ENCODE measurements around the gene PURB. TPM values are rescaled to one million over a fixed set of nuclear protein-coding genes. Genes with fewer than 3 reads are reported as not detected.
A peak's percentile ranks its signal among the peaks of the same experiment; 100 is the strongest.

The PURB gene
- total and polyA plus RNA-seq, 9 of the 15 experiments (the other 6 are each of a cell fraction or from before 2014, with no cell fraction given) = 1.6 to 14.1 (median 8.8) TPM

DNA sequence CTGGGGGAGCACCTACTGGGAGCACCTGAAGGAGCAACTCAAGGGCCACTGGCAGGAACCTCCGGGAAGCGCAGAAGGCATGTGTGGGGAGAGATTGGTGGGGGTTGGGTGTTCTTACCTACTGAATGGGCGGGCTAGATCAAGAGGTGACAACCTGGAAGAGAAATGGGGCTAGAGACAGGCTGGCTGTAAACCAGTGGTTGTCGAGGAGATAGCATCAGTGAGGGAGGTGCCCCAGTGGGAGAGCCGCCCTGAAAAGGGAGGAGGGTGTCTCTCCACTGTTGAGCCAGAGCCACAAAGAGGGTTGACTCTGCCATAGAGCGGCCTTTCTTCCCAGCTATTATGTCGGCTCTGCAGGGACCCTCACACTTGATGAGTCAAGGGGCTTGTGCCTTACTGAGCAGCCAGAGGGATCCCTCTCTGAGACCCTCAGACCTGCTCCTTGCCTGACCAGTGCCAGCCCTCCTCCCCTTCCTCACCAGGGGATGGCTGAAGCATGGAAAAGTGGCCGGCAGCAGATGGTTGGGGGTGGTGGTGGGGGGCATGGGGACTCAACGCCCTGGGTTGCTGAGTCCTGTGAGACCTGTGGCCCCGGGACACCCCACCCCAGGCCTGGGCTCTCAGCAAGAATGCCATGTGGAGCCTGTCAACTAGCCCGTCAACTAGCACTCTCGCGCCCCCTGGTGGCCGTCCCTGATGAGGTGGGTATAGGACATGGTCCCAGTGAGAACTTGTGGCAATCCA is 36.4 kb upstream of the PURB start (continued):
- TF ChIP-seq, protein P1, sequence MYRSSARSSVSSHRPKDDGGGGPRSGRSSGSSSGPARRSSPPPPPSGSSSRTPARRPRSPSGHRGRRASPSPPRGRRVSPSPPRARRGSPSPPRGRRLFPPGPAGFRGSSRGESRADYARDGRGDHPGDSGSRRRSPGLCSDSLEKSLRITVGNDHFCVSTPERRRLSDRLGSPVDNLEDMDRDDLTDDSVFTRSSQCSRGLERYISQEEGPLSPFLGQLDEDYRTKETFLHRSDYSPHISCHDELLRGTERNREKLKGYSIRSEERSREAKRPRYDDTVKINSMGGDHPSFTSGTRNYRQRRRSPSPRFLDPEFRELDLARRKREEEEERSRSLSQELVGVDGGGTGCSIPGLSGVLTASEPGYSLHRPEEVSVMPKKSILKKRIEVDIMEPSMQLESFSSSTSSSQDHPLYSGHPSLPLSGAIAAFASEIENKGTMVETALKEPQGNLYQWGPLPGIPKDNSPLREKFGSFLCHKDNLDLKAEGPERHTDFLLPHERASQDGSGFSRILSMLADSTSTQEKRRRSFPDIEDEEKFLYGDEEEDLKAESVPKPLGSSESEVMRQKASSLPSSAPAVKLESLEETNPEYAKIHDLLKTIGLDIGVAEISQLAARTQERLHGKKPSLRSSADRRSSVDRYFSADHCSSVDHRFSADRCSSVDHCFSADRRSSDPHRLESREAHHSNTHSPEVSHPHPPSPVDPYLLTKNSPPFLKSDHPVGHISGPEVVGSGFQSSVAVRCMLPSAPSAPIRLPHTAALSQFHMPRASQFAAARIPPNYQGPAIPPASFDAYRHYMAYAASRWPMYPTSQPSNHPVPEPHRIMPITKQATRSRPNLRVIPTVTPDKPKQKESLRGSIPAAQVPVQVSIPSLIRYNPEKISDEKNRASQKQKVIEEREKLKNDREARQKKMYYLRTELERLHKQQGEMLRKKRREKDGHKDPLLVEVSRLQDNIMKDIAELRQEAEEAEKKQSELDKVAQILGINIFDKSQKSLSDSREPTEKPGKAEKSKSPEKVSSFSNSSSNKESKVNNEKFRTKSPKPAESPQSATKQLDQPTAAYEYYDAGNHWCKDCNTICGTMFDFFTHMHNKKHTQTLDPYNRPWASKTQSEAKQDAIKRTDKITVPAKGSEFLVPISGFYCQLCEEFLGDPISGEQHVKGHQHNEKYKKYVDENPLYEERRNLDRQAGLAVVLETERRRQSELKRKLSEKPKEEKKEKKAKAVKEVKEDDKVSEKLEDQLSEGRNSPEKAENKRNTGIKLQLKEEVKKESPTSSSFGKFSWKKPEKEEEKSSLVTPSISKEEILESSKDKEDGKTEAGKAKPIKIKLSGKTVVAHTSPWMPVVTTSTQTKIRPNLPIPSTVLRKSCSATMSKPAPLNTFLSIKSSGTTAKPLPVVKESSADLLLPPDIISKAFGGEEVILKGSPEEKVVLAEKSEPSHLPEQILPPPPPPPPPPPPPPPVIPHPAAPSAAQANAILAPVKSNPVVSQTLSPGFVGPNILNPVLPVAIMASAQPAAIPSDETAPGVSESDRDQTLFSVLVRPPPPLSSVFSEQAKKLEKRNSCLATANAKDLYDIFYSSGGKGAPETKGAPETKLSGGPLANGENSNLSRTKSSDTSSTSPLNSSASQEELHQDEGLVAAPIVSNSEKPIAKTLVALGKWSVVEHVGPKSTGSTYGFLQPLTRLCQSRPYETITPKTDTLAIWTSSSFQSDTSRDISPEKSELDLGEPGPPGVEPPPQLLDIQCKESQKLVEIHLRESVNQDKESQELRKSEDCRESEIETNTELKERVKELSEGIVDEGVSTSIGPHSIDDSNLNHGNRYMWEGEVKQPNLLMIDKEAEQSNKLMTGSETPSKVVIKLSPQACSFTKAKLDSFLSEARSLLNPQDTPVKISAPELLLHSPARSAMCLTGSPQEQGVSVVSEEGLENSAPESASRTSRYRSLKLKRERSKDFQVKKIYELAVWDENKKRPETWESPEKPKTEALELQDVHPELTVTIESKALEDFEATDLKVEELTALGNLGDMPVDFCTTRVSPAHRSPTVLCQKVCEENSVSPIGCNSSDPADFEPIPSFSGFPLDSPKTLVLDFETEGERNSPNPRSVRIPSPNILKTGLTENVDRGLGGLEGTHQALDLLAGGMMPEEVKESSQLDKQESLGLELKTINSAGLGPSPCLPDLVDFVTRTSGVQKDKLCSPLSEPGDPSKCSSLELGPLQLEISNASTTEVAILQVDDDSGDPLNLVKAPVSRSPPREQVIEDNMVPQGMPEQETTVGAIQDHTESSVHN (IDR thresholded peaks at IDR 0.05; ENCODE audit: borderline replicate concordance in 1 of 2, low read depth in 1 of 2) = no peak
- no peak for TF ChIP-seq ZNF12 (CRISPR knock-in tag; IDR thresholded peaks at IDR 0.05)
- TF ChIP-seq SUPT5H (IDR thresholded peaks at IDR 0.05) = peak; percentile 59
- TF ChIP-seq ZNF584 (CRISPR knock-in tag; IDR thresholded peaks at IDR 0.05; ENCODE audit: low read depth) = no peak
- no peak for TF ChIP-seq ZNF316 (IDR thresholded peaks at IDR 0.05)
- TF ChIP-seq RBFOX2 (IDR thresholded peaks at IDR 0.05; ENCODE audit: low read depth, low read length) = peak; percentile 47
- TF ChIP-seq, protein P2, sequence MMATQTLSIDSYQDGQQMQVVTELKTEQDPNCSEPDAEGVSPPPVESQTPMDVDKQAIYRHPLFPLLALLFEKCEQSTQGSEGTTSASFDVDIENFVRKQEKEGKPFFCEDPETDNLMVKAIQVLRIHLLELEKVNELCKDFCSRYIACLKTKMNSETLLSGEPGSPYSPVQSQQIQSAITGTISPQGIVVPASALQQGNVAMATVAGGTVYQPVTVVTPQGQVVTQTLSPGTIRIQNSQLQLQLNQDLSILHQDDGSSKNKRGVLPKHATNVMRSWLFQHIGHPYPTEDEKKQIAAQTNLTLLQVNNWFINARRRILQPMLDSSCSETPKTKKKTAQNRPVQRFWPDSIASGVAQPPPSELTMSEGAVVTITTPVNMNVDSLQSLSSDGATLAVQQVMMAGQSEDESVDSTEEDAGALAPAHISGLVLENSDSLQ (IDR thresholded peaks at IDR 0.05) = peak; percentile 88
- TF ChIP-seq, protein P3, sequence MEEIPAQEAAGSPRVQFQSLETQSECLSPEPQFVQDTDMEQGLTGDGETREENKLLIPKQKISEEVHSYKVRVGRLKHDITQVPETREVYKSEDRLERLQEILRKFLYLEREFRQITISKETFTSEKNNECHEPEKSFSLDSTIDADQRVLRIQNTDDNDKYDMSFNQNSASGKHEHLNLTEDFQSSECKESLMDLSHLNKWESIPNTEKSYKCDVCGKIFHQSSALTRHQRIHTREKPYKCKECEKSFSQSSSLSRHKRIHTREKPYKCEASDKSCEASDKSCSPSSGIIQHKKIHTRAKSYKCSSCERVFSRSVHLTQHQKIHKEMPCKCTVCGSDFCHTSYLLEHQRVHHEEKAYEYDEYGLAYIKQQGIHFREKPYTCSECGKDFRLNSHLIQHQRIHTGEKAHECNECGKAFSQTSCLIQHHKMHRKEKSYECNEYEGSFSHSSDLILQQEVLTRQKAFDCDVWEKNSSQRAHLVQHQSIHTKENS (CRISPR knock-in tag; IDR thresholded peaks at IDR 0.05) = no peak
- TF ChIP-seq, protein P4, sequence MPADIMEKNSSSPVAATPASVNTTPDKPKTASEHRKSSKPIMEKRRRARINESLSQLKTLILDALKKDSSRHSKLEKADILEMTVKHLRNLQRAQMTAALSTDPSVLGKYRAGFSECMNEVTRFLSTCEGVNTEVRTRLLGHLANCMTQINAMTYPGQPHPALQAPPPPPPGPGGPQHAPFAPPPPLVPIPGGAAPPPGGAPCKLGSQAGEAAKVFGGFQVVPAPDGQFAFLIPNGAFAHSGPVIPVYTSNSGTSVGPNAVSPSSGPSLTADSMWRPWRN (IDR thresholded peaks at IDR 0.05; ENCODE audit: low read depth) = no peak
- TF ChIP-seq CBFA2T3 (IDR thresholded peaks at IDR 0.05) = peak; percentile 29
- no peak for TF ChIP-seq ARNT (IDR thresholded peaks at IDR 0.05)
- 0 out of 2 replicates have a peak, but pooled peaks have one; percentile 12 for TF ChIP-seq SP1 (CRISPR knock-in tag; IDR thresholded peaks at IDR 0.05)
- peak; percentile 51; the same call in 1 of the 2 replicates for TF ChIP-seq CTBP1 (IDR thresholded peaks at IDR 0.05; ENCODE audit: borderline replicate concordance)
- peak; percentile 85 for TF ChIP-seq ARID2 (IDR thresholded peaks at IDR 0.05)
- no peak for TF ChIP-seq CXXC5 (CRISPR knock-in tag; IDR thresholded peaks at IDR 0.05)
- TF ChIP-seq, protein P5, sequence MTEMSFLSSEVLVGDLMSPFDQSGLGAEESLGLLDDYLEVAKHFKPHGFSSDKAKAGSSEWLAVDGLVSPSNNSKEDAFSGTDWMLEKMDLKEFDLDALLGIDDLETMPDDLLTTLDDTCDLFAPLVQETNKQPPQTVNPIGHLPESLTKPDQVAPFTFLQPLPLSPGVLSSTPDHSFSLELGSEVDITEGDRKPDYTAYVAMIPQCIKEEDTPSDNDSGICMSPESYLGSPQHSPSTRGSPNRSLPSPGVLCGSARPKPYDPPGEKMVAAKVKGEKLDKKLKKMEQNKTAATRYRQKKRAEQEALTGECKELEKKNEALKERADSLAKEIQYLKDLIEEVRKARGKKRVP (CRISPR knock-in tag; IDR thresholded peaks at IDR 0.05) = no peak
- no peak; a peak in 1 of 4 replicates for TF ChIP-seq TBL1XR1 (IDR thresholded peaks at IDR 0.05; ENCODE audit: low read length in 2 of 2)

All from K562 (cell line).